ENCODE measurements around the gene TSPEAR. TPM values are rescaled to one million over a fixed set of nuclear protein-coding genes. Genes with fewer than 3 reads are reported as not detected.

TSPEAR gene
- total RNA-seq, 1 donor from 2014 or later, result not detected

DNA sequence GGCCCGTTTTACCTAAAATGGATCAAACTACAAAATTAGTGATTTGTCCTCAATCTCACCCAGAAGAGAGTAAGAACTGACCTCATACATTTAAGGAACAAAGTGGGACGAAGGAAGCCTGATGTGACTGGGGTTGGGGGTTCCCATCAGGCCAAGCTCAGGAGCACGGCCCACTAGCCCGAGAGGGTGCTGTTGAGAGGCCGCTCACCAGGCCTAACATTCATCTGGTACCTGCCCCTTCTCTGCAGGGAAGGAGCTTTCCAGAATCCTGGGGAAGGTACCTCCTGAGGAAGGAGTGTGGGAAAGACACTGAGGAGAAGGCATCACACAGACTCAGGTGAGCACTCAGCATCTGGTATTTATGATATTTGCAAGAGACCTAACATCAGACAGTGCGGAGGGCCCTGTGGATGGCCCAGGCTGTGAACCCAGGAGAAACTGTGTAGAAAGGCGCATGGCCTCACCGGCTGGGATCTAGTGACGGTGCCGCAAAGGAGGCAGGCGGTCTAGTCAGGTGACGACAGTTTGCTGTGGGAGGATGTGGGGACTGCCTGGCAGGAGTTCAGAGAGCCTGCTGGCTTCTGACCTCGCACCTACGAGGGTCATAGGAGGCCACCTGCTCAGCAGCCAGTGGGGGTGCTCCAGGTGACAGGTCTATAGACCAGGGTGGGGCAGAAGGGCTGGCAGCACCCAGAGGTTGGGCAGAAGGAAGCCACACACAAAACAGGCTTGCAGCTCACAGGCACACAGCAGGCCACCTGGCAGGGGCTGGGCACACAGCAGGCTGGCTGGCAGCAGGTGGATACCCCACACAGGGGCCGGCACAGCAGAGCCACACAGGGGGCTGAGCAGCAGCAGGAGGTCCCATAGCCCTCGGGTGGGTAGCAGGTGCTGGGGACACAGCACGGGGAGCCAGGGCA, 57.5 kb downstream of the TSPEAR start:
- peaks cover 11% of the 10 kb centered on the region for H3K9me3 Mint-ChIP-seq (ENCODE audit: low read depth)
- H3K27me3 Mint-ChIP-seq, result peaks cover 5% of the 10 kb centered on the region
- no peak overlapping the region for H3K27ac Mint-ChIP-seq
- TF ChIP-seq, protein P1, sequence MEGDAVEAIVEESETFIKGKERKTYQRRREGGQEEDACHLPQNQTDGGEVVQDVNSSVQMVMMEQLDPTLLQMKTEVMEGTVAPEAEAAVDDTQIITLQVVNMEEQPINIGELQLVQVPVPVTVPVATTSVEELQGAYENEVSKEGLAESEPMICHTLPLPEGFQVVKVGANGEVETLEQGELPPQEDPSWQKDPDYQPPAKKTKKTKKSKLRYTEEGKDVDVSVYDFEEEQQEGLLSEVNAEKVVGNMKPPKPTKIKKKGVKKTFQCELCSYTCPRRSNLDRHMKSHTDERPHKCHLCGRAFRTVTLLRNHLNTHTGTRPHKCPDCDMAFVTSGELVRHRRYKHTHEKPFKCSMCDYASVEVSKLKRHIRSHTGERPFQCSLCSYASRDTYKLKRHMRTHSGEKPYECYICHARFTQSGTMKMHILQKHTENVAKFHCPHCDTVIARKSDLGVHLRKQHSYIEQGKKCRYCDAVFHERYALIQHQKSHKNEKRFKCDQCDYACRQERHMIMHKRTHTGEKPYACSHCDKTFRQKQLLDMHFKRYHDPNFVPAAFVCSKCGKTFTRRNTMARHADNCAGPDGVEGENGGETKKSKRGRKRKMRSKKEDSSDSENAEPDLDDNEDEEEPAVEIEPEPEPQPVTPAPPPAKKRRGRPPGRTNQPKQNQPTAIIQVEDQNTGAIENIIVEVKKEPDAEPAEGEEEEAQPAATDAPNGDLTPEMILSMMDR (IDR thresholded peaks at IDR 0.05; ENCODE audit: unreplicated experiment), result no peak
- no peak overlapping the region for H3K4me3 Mint-ChIP-seq (ENCODE audit: low read depth)
- DNase-seq (ENCODE audit: low spot score, unreplicated experiment), result no peak
- H3K36me3 Mint-ChIP-seq (ENCODE audit: insufficient read depth), result no peaks in the 10 kb centered on the region
- no peaks in the 10 kb centered on the region for H3K4me1 Mint-ChIP-seq (ENCODE audit: low read depth)

- no peaks in the 10 kb centered on the region for H3K36me3 Mint-ChIP-seq (ENCODE audit: insufficient read depth)
- TF ChIP-seq, protein P1 (IDR thresholded peaks at IDR 0.05; ENCODE audit: unreplicated experiment), result no peak
- peaks cover 11% of the 10 kb centered on the region for H3K9me3 Mint-ChIP-seq (ENCODE audit: low read depth)
- H3K4me1 Mint-ChIP-seq (ENCODE audit: low read depth), result no peaks in the 10 kb centered on the region
- no peak overlapping the region for H3K27ac Mint-ChIP-seq
- no peak overlapping the region for H3K4me3 Mint-ChIP-seq (ENCODE audit: low read depth)
- no peak for DNase-seq (ENCODE audit: low spot score, unreplicated experiment)
- H3K27me3 Mint-ChIP-seq, result peaks cover 5% of the 10 kb centered on the region
These were observed 58.2 kb downstream of the TSPEAR start for GRCh38 chr21:44653123-44653522.

GRCh38 chr21:44650973-44651675, 60.2 kb downstream of the TSPEAR start:
- no peaks in the 10 kb centered on the region for H3K4me1 Mint-ChIP-seq (ENCODE audit: low read depth)
- no peak overlapping the region for H3K27ac Mint-ChIP-seq
- H3K4me3 Mint-ChIP-seq (ENCODE audit: low read depth), result no peak overlapping the region
- TF ChIP-seq, protein P1 (IDR thresholded peaks at IDR 0.05; ENCODE audit: unreplicated experiment), result no peak
- no peaks in the 10 kb centered on the region for H3K36me3 Mint-ChIP-seq (ENCODE audit: insufficient read depth)
- H3K27me3 Mint-ChIP-seq, result peaks cover 6% of the 10 kb centered on the region
- H3K9me3 Mint-ChIP-seq (ENCODE audit: low read depth), result peaks cover under 1% of the 10 kb centered on the region
- DNase-seq (ENCODE audit: low spot score, unreplicated experiment), result no peak

GRCh38 chr21:44650265-44650972, 61.0 kb downstream of the TSPEAR start:
- no peak overlapping the region for H3K4me3 Mint-ChIP-seq (ENCODE audit: low read depth)
- no peaks in the 10 kb centered on the region for H3K9me3 Mint-ChIP-seq (ENCODE audit: low read depth)
- no peaks in the 10 kb centered on the region for H3K36me3 Mint-ChIP-seq (ENCODE audit: insufficient read depth)
- DNase-seq (ENCODE audit: low spot score, unreplicated experiment), result no peak
- TF ChIP-seq, protein P1 (IDR thresholded peaks at IDR 0.05; ENCODE audit: unreplicated experiment), result no peak
- H3K27ac Mint-ChIP-seq, result no peak overlapping the region
- H3K27me3 Mint-ChIP-seq, result peaks cover 6% of the 10 kb centered on the region
- no peaks in the 10 kb centered on the region for H3K4me1 Mint-ChIP-seq (ENCODE audit: low read depth)

DNA sequence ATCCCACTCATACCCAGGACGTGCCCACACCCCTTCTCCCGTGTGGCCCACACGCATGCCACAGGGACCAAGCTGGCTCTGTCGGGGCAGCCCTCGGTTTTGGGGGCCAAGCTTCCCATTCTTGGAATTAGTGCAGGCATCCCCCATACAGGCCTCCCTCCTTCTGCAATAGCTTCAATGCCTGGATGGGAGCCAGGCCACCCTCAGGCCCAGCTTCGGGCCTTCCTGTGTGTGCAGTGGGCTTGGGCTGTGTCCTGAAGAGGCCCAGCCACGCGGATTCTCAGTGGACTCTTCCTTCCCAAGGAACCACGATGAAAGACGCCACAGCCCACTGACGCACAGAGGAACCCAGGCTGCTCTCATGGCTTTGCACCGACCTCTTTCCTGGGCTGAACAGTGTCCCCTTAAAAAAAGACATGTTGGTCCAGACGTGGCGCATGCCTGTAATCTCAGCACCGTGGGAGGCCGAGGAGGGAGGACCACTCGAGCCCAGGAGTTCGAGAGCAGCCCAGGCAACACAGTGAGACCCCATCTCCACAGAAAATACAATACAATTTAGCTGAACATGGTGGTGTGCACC, 61.8 kb downstream of the TSPEAR start:
- peaks cover 5% of the 10 kb centered on the region for H3K9me3 Mint-ChIP-seq (ENCODE audit: low read depth)
- H3K4me3 Mint-ChIP-seq (ENCODE audit: low read depth), result no peak overlapping the region
- TF ChIP-seq, protein P1 (IDR thresholded peaks at IDR 0.05; ENCODE audit: unreplicated experiment), result no peak
- peaks cover 3% of the 10 kb centered on the region for H3K36me3 Mint-ChIP-seq (ENCODE audit: insufficient read depth)
- no peak overlapping the region for H3K27ac Mint-ChIP-seq
- H3K4me1 Mint-ChIP-seq (ENCODE audit: low read depth), result no peaks in the 10 kb centered on the region
- no peak for DNase-seq (ENCODE audit: low spot score, unreplicated experiment)
- peaks cover 6% of the 10 kb centered on the region for H3K27me3 Mint-ChIP-seq
